ENCODE measurements around the gene DIPK1B. TPM values are rescaled to one million over a fixed set of nuclear protein-coding genes. Genes with fewer than 3 reads are reported as not detected.

Gene DIPK1B
- total RNA-seq, 4 donors from 2014 or later, result 5.4 to 37.9 (median 15.8) TPM

DNA sequence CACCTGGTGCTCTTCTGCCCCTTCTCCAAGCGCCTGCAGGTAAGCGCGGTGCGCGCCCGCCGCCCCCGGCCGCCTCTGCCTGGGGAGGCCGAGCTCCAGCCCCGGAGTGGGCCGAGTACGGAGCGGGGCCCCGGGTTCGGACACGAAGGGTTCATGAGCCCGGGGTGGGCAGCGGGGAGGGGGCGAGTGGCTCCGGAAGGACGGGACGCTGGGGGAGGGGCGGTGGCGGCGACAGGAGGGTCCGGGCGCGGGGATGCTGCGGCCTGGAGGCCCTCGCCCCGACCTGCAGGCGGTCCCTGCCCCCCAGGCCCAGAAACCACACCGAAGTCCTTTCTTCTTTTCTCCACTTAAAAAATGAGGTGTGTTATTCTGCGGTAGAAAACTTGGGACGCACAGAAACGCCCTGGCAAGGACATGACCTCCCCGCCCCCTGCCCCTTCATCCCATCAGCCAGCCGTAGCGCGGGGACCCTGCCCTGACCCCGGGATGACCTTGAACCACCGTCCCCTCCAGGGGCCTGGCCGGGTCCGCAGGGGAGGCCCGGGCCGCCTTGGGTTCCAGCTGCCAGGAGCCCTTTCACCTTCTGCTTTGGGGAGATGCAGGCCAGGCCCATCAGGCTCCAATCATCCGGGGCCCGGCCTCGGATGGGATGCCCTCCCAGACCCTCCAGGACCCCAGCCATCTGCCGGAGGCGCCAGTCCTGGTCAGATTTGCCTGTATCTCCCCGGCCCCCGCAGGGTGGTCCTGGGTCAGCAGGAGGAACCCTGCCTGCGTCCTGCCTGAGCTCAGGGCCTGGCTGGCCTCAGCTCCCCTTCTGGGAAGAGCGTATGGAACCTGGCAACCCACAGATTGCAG lies 545 bp downstream of the DIPK1B start:
- H3K36me3 ChIP-seq, result no peaks in the 10 kb centered on the region
- no peaks in the 10 kb centered on the region for H3K9me3 ChIP-seq
- TF ChIP-seq EP300 (IDR thresholded peaks at IDR 0.05) (no peak), POLR2A (IDR thresholded peaks at IDR 0.05) (no peak), CTCF (IDR thresholded peaks at IDR 0.05) (no peak)
- peak overlapping the region in 1 of 4 donors; percentile 67 for H3K27ac ChIP-seq
- H3K4me3 ChIP-seq, result peak overlapping the region; percentile 18 to 59 (median 22)
- 9 to 11% methylated on average over 32 to 48 of the region's 56 CpGs for WGBS, 2 donors
- peaks cover 0 to 39% (median 6%) of the 10 kb centered on the region in 4 donors for H3K4me1 ChIP-seq
- H3K27me3 ChIP-seq, result peaks cover 0 to 64% of the 10 kb centered on the region in 2 donors
- no peak for DNase-seq (ENCODE audit: low spot score in 2 of 2)

DNA sequence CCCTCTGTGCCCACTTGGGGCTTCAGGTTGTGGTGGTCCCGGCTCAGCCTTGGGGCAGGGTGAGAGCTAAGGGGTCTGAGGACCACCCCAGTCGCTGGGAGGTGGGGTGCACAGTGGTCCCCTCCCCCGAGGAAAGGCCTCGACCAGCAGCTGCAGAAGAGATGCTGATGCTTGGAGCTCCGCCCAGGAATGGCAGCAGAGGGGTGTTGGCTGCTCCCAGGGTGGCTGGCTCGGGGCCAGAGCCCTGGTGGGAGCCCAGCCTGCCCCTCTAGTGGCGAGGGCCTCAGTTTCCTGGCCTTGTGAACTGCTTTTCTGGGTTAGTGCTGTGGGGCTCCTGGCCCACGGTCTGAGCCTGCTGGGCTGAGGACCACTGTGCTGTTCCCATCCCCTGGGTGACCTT lies 1.2 kb downstream of the DIPK1B start:
- TF ChIP-seq EP300 (IDR thresholded peaks at IDR 0.05), result no peak
- no peak for TF ChIP-seq CTCF (IDR thresholded peaks at IDR 0.05)
- TF ChIP-seq POLR2A (IDR thresholded peaks at IDR 0.05), result no peak
- H3K9me3 ChIP-seq, result no peaks in the 10 kb centered on the region
- WGBS, 2 donors, result 58 to 83% methylated on average over 1 to 7 of the region's 8 CpGs
- H3K36me3 ChIP-seq, result no peaks in the 10 kb centered on the region
- H3K27ac ChIP-seq, result peak overlapping the region in 1 of 4 donors; percentile 67
- peak overlapping the region in 1 of 4 donors; percentile 59 for H3K4me3 ChIP-seq
- H3K4me1 ChIP-seq, result peaks cover 0 to 39% (median 6%) of the 10 kb centered on the region in 4 donors
- peaks cover 0 to 64% of the 10 kb centered on the region in 2 donors for H3K27me3 ChIP-seq
- no peak for DNase-seq (ENCODE audit: low spot score in 2 of 2)

GRCh38 chr9:136714096-136714892 lies 1.9 kb downstream of the DIPK1B start:
- H3K9me3 ChIP-seq, result no peaks in the 10 kb centered on the region
- TF ChIP-seq EP300 (IDR thresholded peaks at IDR 0.05), result no peak
- TF ChIP-seq CTCF (IDR thresholded peaks at IDR 0.05), result no peak
- no peak for TF ChIP-seq POLR2A (IDR thresholded peaks at IDR 0.05)
- H3K27me3 ChIP-seq, result peaks cover 0 to 64% of the 10 kb centered on the region in 2 donors
- peaks cover 0 to 46% (median 10%) of the 10 kb centered on the region in 4 donors for H3K4me1 ChIP-seq
- H3K36me3 ChIP-seq, result no peaks in the 10 kb centered on the region
- WGBS, 2 donors, result 45 to 52% methylated on average over 17 of the region's 17 CpGs
- H3K27ac ChIP-seq, result peak overlapping the region in 1 of 4 donors; percentile 67
- H3K4me3 ChIP-seq, result no peak overlapping the region
- DNase-seq (ENCODE audit: low spot score in 2 of 2), result no peak

DNA sequence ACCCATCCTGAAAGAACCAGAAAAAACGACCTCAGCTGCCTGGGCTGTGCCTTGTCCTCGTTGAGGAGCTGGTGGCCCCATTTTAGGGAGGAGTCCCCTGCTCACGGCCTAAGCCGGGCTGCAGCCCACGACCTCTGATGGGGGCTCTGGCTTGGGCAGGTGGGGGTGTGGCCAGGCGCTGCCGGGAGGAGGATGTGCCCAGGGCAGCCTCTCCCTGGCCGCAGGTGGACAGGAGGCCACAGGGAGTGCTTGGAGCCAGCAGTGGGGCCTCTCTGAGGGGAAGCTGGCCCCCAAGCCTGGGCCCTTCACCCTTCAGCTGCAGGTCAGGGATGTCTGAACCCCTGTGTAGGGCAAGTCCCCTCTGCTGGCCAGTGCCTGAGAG lies 2.5 kb downstream of the DIPK1B start:
- Histone ChIP-seq H3K36me3 (no peaks in the 10 kb centered on the region), H3K4me1 (peaks cover 0 to 52% (median 15%) of the 10 kb centered on the region in 4 donors), H3K9me3 (no peaks in the 10 kb centered on the region), H3K27ac (peak overlapping the region in 1 of 4 donors; percentile 67), H3K4me3 (no peak overlapping the region), H3K27me3 (peaks cover 0 to 60% of the 10 kb centered on the region in 2 donors)
- no peak for DNase-seq (ENCODE audit: low spot score in 2 of 2)
- no peak for TF ChIP-seq CTCF (IDR thresholded peaks at IDR 0.05)
- TF ChIP-seq EP300 (IDR thresholded peaks at IDR 0.05), result no peak
- no peak for TF ChIP-seq POLR2A (IDR thresholded peaks at IDR 0.05)
- WGBS, 2 donors, result 10 to 47% methylated on average over 4 of the region's 8 CpGs
